Testis (tissue), 2 donors: ENCODE results near the gene PRTFDC1.

ENCODE experiments used
- POLR2A ChIP-seq: fragments of 450-650 bp; IDR thresholded peaks from one replicate; pipeline ENCODE4 v1.6.1; 2017; ENCODE audit warnings: antibody characterized with exemption, mild to moderate bottlenecking, moderate library complexity
- TF ChIP-seq, protein P1 (sequence below), 3 experiments: fragments of 450-650 bp in 2 of 3; fragments of 200-600 bp in 1 of 3; sonication (generic) in 1 of 3; IDR thresholded peaks; one replicate each; pipeline ENCODE4 v1.5.1; 2016 to 2019; ENCODE audit warnings: antibody characterized with exemption in 3 of 3, mild to moderate bottlenecking in 2 of 3, moderate library complexity in 1 of 3

DNA sequence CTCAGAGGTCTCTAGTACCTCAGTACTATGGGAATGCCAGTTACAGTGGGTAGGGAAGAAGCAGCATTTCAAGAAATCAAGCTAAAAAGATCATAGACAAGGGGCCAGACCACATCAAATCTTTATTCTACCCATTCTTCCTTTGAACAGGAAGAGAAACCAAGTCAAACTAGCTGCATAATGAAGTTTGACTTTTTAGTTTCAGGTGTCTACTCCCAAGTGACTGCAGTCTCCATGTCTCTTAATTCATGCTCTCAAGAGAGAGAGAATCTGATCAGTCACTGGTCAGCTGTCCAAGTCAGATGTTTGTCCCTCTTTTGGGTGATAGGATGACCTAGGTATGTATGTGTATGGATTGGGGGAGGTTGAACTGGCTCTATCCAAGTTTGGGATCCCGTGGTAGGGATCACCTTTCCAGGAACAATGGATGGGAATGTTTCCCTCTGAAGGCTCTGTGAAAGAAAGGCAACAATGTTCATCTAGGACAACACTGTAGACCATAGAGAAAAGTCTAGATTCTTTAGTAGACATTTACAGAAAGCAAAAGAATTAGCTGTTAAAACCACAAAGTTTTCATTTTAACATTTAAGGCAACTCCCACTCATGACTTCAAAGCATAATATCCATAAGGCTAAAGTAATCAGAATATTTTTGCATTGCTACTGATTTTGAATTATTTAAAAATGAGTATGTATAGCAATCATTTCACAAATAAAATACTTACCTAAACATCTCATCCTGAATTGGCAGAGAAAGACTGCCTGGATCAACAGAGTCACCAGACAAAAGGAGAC lies 30.1 kb upstream of the PRTFDC1 start:
- TF ChIP-seq, protein P1, sequence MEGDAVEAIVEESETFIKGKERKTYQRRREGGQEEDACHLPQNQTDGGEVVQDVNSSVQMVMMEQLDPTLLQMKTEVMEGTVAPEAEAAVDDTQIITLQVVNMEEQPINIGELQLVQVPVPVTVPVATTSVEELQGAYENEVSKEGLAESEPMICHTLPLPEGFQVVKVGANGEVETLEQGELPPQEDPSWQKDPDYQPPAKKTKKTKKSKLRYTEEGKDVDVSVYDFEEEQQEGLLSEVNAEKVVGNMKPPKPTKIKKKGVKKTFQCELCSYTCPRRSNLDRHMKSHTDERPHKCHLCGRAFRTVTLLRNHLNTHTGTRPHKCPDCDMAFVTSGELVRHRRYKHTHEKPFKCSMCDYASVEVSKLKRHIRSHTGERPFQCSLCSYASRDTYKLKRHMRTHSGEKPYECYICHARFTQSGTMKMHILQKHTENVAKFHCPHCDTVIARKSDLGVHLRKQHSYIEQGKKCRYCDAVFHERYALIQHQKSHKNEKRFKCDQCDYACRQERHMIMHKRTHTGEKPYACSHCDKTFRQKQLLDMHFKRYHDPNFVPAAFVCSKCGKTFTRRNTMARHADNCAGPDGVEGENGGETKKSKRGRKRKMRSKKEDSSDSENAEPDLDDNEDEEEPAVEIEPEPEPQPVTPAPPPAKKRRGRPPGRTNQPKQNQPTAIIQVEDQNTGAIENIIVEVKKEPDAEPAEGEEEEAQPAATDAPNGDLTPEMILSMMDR (IDR thresholded peaks at IDR 0.05): no peak
- TF ChIP-seq POLR2A: no peak
